Tibial nerve (tissue), 4 donors: ENCODE results near the gene CACNA1E. TPM values are rescaled to one million over a fixed set of nuclear protein-coding genes. Genes with fewer than 3 reads are reported as not detected.

Source experiments
- DNase-seq, 2 donors: peaks; one replicate each; pipeline ENCODE4 v3.0.0-alpha.2; 2019; ENCODE audit warnings: low spot score in 2 of 2
- H3K27ac ChIP-seq, 4 donors: fragments of 200-600 bp; sonication (generic) in 3 of 4; one replicate each; pipeline ENCODE4 v1.5.1; 2017 to 2019; ENCODE audit warnings: mild to moderate bottlenecking in 1 of 4
- H3K27me3 ChIP-seq, 2 donors: fragments of 200-600 bp; sonication (generic) in 1 of 2; one replicate each; pipeline versions ENCODE4 v1.5.1 to v1.6.0; 2017 to 2019
- H3K36me3 ChIP-seq, 3 donors: fragments of 200-600 bp; sonication (generic); one replicate each; pipeline ENCODE4 v1.5.1; 2018 to 2019
- H3K4me1 ChIP-seq, 4 donors: fragments of 200-600 bp; sonication (generic) in 3 of 4; one replicate each; pipeline ENCODE4 v1.5.1; 2017 to 2019
- H3K4me3 ChIP-seq, 4 donors: fragments of 200-600 bp; sonication (generic) in 3 of 4; one replicate each; pipeline ENCODE4 v1.5.1; 2017 to 2019; ENCODE audit warnings: mild to moderate bottlenecking in 1 of 4, moderate library complexity in 1 of 4
- H3K9me3 ChIP-seq, 4 donors: fragments of 200-600 bp; sonication (generic) in 3 of 4; one replicate each; pipeline ENCODE4 v1.5.1; 2017 to 2019
- CTCF ChIP-seq, 5 experiments: fragments of 200-600 bp in 3 of 5; fragments of 450-650 bp in 2 of 5; sonication (generic) in 3 of 5; IDR thresholded peaks; one replicate each; pipeline ENCODE4 v1.5.1; 2016 to 2019; ENCODE audit warnings: antibody characterized with exemption in 5 of 5, mild to moderate bottlenecking in 3 of 5, moderate library complexity in 2 of 5
- EP300 ChIP-seq, 2 donors: sonication (generic); formaldehyde crosslinking; IDR thresholded peaks; one replicate each; pipeline ENCODE4 v1.6.1; 2017; ENCODE audit warnings: antibody characterized with exemption in 2 of 2, mild to moderate bottlenecking in 1 of 2
- POLR2A ChIP-seq, 2 donors: fragments of 450-650 bp; IDR thresholded peaks; one replicate each; pipeline ENCODE4 v1.6.1; 2017; ENCODE audit warnings: antibody characterized with exemption in 2 of 2, mild to moderate bottlenecking in 2 of 2, moderate library complexity in 2 of 2
- WGBS, 2 donors: methylation state at CpG; one replicate each; pipeline ENCODE4 v1.1.5; 2018; 5-methylcytosine and 5-hydroxymethylcytosine counted together
- total RNA-seq, 4 donors: library from RNA; depleted of rRNA; stranded (reverse); fragments of >200 nt; gene quantifications; one replicate each; pipeline ENCODE4 v1.1.0, GENCODE V29; 2016

The CACNA1E gene
- total RNA-seq, 4 donors from 2014 or later = not detected

DNA sequence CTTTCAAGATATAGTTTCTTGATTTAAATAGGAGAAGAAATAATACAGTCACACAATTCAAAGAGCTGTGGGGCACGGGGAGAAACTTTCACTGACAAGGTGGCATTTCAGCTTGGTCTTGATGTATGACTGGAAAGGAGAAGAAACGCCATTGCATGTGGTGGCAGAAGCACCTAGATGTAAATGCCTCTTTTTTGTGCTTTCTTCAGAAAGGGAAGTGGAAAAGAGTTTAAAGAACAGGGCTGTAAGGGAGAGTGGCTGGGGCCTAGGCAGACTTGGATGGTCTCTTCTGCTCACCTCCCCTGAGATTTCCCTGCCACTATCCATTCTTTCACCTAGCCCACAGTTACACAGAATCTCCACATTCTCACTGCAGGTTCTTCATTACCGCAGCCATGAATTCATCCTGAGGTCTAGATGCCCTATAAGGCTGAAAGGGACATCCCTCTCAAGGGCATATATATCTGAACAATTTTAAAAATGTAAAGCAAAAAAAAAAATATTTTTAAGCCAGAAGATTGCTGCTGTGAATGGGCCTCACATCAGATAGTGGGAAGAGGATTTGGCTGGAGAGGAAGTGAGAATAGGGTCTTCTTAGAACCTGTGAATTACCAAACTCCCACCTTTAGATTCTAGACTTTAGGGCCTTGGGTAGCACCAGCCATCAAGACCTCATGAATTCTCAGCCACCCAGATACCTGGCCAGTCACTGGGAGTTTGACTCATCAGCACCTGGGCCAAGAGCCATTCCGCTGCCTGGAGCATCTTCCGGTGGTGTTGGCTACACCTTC lies 23.4 kb downstream of the CACNA1E start:
- no peak for DNase-seq
- Histone ChIP-seq H3K4me3 (no peak overlapping the region), H3K36me3 (no peaks in the 10 kb centered on the region), H3K9me3 (no peaks in the 10 kb centered on the region), H3K27me3 (no peaks in the 10 kb centered on the region), H3K27ac (no peak overlapping the region), H3K4me1 (peaks cover 0 to 12% (median 0%) of the 10 kb centered on the region in 4 donors)
- TF ChIP-seq EP300 (IDR thresholded peaks at IDR 0.05) = no peak
- no peak for TF ChIP-seq POLR2A (IDR thresholded peaks at IDR 0.05)
- TF ChIP-seq CTCF (IDR thresholded peaks at IDR 0.05) = no peak
- 90 to 93% methylated on average over 5 of the region's 5 CpGs for WGBS, 2 donors

DNA sequence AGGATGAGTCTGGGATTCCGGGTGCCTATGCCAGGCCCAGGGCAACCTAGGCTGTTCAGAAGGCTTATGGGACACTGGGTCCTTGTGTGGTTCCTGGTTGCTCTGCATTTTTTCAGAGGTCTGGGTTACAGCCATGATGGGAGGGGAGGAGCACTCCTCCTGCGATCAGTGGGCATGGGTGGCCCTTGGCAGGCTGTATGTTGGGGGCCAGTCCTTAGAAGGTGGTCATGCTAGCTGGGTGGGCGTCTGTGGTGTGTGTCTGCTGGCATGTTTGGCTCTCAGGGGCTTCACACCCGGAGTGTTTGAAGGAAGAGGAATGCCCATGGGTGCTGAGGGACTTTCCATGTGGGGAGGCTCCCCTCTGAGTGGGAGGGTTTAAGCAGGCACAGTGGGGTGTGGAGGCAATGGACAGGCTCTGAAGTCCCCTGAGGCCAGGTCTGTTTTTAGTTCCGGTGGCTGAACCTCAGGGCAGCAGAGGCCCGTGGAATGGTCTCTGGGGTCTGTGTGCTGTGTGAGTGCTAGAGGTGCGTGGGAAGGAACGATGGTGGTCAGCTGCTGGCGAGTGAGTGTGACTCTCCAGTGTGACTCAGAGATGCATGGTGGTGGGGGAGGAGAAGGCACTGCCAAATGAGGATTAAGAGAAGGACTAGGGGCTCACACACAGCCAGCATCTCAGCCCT lies 25.3 kb downstream of the CACNA1E start:
- H3K36me3 ChIP-seq = no peaks in the 10 kb centered on the region
- H3K4me1 ChIP-seq = peaks cover 0 to 6% (median 0%) of the 10 kb centered on the region in 4 donors
- TF ChIP-seq EP300 (IDR thresholded peaks at IDR 0.05) (no peak), CTCF (IDR thresholded peaks at IDR 0.05) (no peak), POLR2A (IDR thresholded peaks at IDR 0.05) (no peak)
- WGBS, 2 donors = 62 to 72% methylated on average over 8 to 9 of the region's 9 CpGs
- DNase-seq = no peak
- H3K27ac ChIP-seq = no peak overlapping the region
- H3K4me3 ChIP-seq = no peak overlapping the region
- no peaks in the 10 kb centered on the region for H3K9me3 ChIP-seq
- no peaks in the 10 kb centered on the region for H3K27me3 ChIP-seq

- no peak for DNase-seq
- Histone ChIP-seq H3K27me3 (no peaks in the 10 kb centered on the region), H3K27ac (no peak overlapping the region), H3K36me3 (no peaks in the 10 kb centered on the region), H3K4me3 (no peak overlapping the region), H3K4me1 (no peaks in the 10 kb centered on the region), H3K9me3 (no peaks in the 10 kb centered on the region)
- 55 to 73% methylated on average over 4 of the region's 4 CpGs for WGBS, 2 donors
- no peak for TF ChIP-seq CTCF (IDR thresholded peaks at IDR 0.05)
- no peak for TF ChIP-seq POLR2A (IDR thresholded peaks at IDR 0.05)
- TF ChIP-seq EP300 (IDR thresholded peaks at IDR 0.05) = no peak
These were observed 30.5 kb downstream of the CACNA1E start for GRCh38 chr1:181513786-181514297.

DNA sequence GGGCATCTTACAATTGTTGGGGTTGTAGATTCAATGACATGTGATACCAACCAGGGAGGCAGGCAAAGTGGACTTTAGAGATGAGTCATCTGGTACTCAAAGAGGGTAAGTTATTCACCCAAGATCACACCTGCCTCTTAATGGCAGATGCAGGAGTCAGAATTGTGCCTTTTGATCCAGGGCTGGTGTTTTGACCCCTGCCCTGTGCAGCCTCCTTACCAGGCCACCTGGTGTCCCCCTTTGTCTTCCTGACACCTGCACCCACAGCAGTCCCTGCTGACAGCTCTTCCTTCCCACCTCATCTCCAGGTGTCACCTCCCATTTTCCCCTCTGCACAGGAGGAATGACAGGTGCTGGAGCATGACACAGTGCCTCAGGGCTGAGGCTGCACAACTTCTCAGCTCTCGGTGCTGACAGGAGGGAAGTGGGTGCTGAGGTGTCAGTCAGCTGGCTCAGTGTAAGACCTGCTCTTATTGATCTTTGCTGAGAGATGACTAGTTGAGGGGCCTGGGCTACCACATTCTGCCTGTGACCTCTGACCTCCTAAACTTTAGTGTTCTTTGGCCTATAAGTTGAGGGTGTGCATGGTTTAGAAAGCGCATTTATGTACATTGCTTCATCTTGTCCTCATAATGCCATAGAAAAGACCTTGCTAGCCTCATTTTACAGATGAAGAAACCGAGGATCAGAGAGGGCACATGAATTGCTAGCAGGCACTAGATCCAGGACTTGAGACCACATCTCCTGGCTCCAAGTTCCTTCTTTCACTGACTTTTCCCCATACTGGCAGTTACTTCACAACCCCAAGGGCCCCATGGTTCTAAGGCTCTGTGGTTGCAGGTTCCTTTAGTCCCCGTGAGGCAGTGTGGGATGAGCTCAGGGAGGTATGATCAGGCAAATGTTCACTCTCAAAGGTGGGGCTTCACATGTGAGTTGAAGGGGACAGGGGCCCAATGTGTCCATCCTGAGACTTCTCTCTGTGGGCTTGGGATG lies 31.3 kb downstream of the CACNA1E start:
- Histone ChIP-seq H3K27ac (no peak overlapping the region), H3K9me3 (no peaks in the 10 kb centered on the region), H3K36me3 (no peaks in the 10 kb centered on the region), H3K4me1 (no peaks in the 10 kb centered on the region), H3K27me3 (no peaks in the 10 kb centered on the region), H3K4me3 (no peak overlapping the region)
- TF ChIP-seq EP300 (IDR thresholded peaks at IDR 0.05) (no peak), POLR2A (IDR thresholded peaks at IDR 0.05) (no peak), CTCF (IDR thresholded peaks at IDR 0.05) (no peak)
- no peak for DNase-seq
- 75 to 76% methylated on average over 4 of the region's 4 CpGs for WGBS, 2 donors
